Activated B cell treated with CpG ODN at 0.5 μM for 24 hours (primary cell): ENCODE results near the gene MED27. TPM values are rescaled to one million over a fixed set of nuclear protein-coding genes. Genes with fewer than 3 reads are reported as not detected.

Experiments used
- ATAC-seq: fragments of 200-7000 bp; cut with Tn5 transposase; one replicate; pipeline ENCODE4 v1.10.0; 2021; ENCODE audit warnings: low read depth, mild to moderate bottlenecking, moderate library complexity
- CTCF ChIA-PET: fragments of 350-600 bp; sonication (Branson Sonifier 250); formaldehyde crosslinking; loops from one replicate; lab custom pipeline; 2021; ENCODE audit warnings: antibody characterized with exemption; lab: Charles Lee
- POLR2A ChIA-PET: fragments of 350-600 bp; sonication (Branson Sonifier 250); formaldehyde crosslinking; loops from one replicate; lab custom pipeline; 2021; ENCODE audit warnings: antibody characterized with exemption; lab: Charles Lee
- DNase-seq: peaks from one replicate; pipeline ENCODE4 v3.0.0; 2022
- H3K27ac Mint-ChIP-seq: one replicate; pipeline ENCODE4 v1.8.0; 2020; ENCODE audit warnings: mixed read lengths
- H3K27me3 Mint-ChIP-seq: one replicate; pipeline ENCODE4 v1.8.0; 2021; ENCODE audit warnings: mixed read lengths
- H3K36me3 Mint-ChIP-seq: one replicate; pipeline ENCODE4 v1.8.0; 2021; ENCODE audit warnings: low read depth, mixed read lengths
- H3K4me1 Mint-ChIP-seq: one replicate; pipeline ENCODE4 v1.8.0; 2021; ENCODE audit warnings: mixed read lengths
- H3K4me3 Mint-ChIP-seq: one replicate; pipeline ENCODE4 v1.8.0; 2020; ENCODE audit warnings: mild to moderate bottlenecking, mixed read lengths
- H3K9me3 Mint-ChIP-seq: one replicate; pipeline ENCODE4 v1.8.0; 2020; ENCODE audit warnings: mixed read lengths
- CTCF ChIP-seq: fragments of 200-600 bp; IDR thresholded peaks from one replicate; pipeline ENCODE4 v1.8.0; 2022; ENCODE audit warnings: antibody characterized with exemption, mild to moderate bottlenecking
- intact Hi-C: fragments of 100-400 bp; cut with micrococcal nuclease; formaldehyde crosslinking; loops from one replicate; pipeline ENCODE4 v1.15.1; 2024
- total RNA-seq: library from RNA; stranded (reverse); gene quantifications from 2 replicates; pipeline ENCODE4 v1.2.3, GENCODE V29; 2022

Gene MED27
- total RNA-seq, 1 donor from 2014 or later, result 24.5 TPM

DNA sequence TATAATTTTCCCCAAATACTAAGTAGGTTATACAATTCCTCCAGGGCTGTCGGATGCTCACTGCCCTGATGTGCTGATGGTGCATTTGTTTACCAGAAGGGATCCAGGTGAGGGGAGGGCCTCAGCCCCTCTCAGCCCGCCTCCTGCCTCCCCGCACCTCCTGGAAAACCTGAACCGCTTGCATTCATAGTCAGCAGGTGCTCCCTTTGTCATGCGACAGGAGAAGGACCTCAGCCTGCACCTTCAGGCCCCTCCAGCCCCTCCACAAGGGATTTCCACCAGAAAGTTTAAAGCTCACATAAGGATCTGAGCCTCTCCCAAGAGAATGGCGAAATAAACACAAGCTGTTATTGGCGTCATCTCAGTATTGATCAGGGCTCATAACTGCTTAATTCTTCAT, 45.7 kb upstream of the MED27 start:
- no peak for ATAC-seq
- no peaks in the 10 kb centered on the region for H3K9me3 Mint-ChIP-seq
- CTCF ChIA-PET, result no interaction called here
- TF ChIP-seq CTCF, result no peak
- no peaks in the 10 kb centered on the region for H3K36me3 Mint-ChIP-seq
- no peak overlapping the region for H3K27ac Mint-ChIP-seq
- intact Hi-C loops, result no loop called here
- peaks cover 3% of the 10 kb centered on the region for H3K4me1 Mint-ChIP-seq
- no peak for DNase-seq
- peaks cover 65% of the 10 kb centered on the region for H3K27me3 Mint-ChIP-seq
- no peak overlapping the region for H3K4me3 Mint-ChIP-seq
- POLR2A ChIA-PET, result no interaction called here

DNA sequence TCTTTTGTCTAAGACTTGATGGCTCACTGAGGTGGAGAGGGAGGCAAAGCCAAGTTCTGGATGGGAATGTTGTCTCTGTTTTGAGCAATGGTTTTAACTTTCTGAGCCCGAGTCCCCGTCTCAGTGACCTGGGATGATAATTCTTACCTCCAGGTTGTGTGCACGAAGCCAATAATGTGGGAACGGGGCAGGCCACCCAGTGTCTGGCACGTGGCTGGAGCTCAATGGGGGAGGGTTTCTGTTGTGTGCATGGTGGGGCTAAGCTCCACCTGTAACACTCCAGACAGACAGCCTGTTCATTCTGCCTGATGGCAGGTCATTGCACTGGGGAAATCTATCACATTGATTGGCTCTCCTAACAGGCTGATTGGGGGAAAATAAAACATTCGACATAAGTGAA, 45.1 kb upstream of the MED27 start:
- Mint-ChIP-seq H3K4me3 (no peak overlapping the region), H3K27ac (no peak overlapping the region), H3K27me3 (peaks cover 63% of the 10 kb centered on the region), H3K36me3 (no peaks in the 10 kb centered on the region), H3K9me3 (no peaks in the 10 kb centered on the region), H3K4me1 (peaks cover 3% of the 10 kb centered on the region)
- POLR2A ChIA-PET, result interaction anchor here (0.6 kb wide), 1 partner anchor 37 kb away, joined by 3 read pairs; the partner anchor contains the start of gene NTNG2
- DNase-seq (no peak), ATAC-seq (no peak)
- no peak for TF ChIP-seq CTCF
- CTCF ChIA-PET, result no interaction called here
- intact Hi-C loops, result no loop called here

- intact Hi-C loops, result no loop called here
- DNase-seq (no peak), ATAC-seq (no peak)
- Mint-ChIP-seq H3K9me3 (peaks cover 3% of the 10 kb centered on the region), H3K27me3 (peaks cover 61% of the 10 kb centered on the region), H3K36me3 (no peaks in the 10 kb centered on the region), H3K4me3 (no peak overlapping the region), H3K27ac (no peak overlapping the region), H3K4me1 (no peaks in the 10 kb centered on the region)
- ChIA-PET POLR2A (no interaction called here), CTCF (no interaction called here)
- TF ChIP-seq CTCF, result no peak
Observed at GRCh38 chr9:132121021-132121420, 41.4 kb upstream of the MED27 start.

DNA sequence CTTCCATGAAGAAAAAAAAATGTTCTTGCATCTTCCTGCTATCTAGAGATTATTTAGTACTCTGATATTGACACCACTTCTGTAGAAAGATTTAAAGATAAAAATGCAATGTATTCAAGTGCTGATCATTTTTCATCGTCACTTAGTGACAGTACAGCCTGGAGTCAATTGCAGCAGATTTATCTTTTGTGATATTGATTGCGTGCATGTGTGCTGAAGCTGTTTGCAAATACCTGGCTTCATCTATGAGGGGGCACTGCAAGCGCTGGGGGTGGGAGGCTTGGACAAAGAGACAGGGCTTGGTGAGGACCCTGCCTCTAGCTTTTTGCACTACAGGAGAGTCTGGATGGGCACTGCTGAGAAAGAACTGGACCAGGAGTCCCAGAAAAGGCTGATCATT, 38.0 kb upstream of the MED27 start:
- ATAC-seq (no peak), DNase-seq (no peak)
- ChIA-PET POLR2A (no interaction called here), CTCF (no interaction called here)
- Mint-ChIP-seq H3K4me3 (no peak overlapping the region), H3K27ac (no peak overlapping the region), H3K4me1 (no peaks in the 10 kb centered on the region), H3K9me3 (peaks cover 3% of the 10 kb centered on the region), H3K36me3 (no peaks in the 10 kb centered on the region), H3K27me3 (peaks cover 47% of the 10 kb centered on the region)
- intact Hi-C loops, result no loop called here
- no peak for TF ChIP-seq CTCF

DNA sequence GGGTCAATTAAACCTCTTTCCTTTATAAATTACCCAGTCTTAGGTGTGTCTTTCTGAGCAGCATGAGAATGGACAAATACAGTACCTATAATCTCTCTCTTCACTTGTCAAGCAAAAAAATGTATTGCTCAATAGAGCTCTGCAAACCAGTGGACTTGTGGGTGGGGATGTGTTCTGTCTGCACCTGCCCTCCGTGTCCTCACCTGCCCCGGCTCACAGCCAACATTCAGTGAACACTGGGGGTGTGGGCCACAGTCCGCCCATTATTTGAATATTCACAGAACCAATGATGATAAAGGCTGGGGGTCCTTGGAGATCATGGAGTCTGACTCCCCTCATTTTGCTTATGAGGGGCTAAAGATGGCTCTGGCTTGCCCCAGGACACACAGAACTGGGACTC, 36.9 kb upstream of the MED27 start:
- H3K4me3 Mint-ChIP-seq, result no peak overlapping the region
- DNase-seq (no peak), ATAC-seq (no peak)
- ChIA-PET CTCF (no interaction called here), POLR2A (no interaction called here)
- no peak overlapping the region for H3K27ac Mint-ChIP-seq
- no peaks in the 10 kb centered on the region for H3K4me1 Mint-ChIP-seq
- H3K36me3 Mint-ChIP-seq, result no peaks in the 10 kb centered on the region
- no peak for TF ChIP-seq CTCF
- peaks cover 46% of the 10 kb centered on the region for H3K27me3 Mint-ChIP-seq
- intact Hi-C loops, result no loop called here
- H3K9me3 Mint-ChIP-seq, result peaks cover 3% of the 10 kb centered on the region
